SW 1271 (cell line): Measurements from ENCODE around the gene IKZF1.

Source experiments
- DNase-seq, 2 experiments: peaks; one replicate each; lab custom pipeline; 2025; lab: John Stamatoyannopoulos, UW

IKZF1 gene

GRCh38 chr7:50283731-50284130 lies 20.8 kb upstream of the IKZF1 start:
- no peak for DNase-seq

GRCh38 chr7:50284296-50284695 lies 20.2 kb upstream of the IKZF1 start:
- no peak for DNase-seq

- DNase-seq = no peak
Observed at GRCh38 chr7:50285269-50285668, 19.2 kb upstream of the IKZF1 start.

DNA sequence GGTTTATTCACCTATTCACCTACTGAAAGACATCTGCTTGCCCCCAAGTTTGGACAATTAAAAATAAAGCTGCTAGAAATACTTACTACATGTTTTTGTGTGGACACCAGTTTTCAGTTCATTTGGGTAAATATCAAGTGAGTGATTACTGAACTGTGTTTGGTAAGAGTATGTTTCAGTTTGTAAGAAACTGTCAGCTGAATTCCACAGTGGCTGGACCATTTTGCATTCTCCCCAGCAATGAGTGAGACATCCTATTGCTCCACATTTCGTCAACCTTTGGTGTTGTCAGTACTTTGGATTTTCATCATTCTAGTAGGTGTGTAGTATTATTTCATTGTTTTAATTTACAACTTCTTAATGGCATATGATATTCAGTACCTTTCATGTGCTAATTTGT lies 17.4 kb upstream of the IKZF1 start:
- DNase-seq = no peak

GRCh38 chr7:50292165-50292757 lies 12.3 kb upstream of the IKZF1 start:
- no peak for DNase-seq

DNA sequence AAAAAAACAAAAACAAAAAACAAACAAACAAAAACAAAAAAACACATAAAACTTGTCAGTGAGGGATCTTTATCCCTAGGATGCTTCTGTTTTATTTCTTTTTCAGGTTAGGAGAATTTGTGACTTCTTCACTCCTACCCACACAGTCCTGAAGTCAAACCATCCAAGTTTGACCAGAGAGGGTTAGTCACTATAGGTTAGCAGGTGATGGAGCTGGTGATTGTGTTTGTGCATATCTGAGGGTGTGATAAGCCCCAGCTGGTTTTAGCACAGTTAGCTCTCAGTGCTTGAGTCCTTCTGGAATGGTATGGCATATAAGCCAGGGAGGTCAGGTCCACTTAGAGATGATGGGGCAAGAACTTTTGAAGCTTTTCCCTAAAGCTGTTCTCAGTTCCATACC lies 11.8 kb upstream of the IKZF1 start:
- no peak for DNase-seq

DNA sequence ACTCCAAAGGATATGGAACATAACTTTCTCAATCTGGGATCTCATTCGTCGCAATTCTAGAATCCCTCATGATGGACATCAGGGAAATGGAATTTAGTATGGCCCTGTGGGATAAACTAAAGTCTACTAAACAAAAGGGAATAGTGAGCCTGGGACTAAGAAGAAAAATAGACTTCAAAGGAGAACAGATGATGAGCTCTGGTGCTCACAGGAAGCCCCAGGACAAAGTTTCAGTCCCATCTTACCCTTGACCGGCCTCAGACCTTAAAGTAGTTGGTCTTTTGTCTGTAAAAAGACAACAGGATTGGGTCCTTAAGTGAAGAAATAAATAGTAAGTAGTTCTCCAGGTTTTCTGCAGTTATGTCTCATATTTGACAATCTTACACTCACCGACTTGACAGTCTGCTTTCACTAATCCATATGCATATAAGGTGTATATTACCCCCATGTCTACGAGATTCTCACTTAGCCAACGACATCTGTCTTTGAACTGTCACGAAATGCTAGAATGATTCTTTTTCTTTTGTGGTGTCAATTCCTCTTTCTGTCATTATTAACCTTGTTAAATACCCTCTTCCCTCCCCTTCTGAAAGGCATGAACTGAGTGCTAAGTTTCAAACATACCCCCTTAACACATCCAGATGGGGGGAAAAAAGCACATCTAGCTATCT lies 10.9 kb upstream of the IKZF1 start:
- DNase-seq = no peak

GRCh38 chr7:50295133-50295532 lies 9.4 kb upstream of the IKZF1 start:
- DNase-seq = no peak

- DNase-seq = no peak
Observed at GRCh38 chr7:50296799-50297198, 7.7 kb upstream of the IKZF1 start.

GRCh38 chr7:50298811-50299562 lies 5.5 kb upstream of the IKZF1 start:
- no peak for DNase-seq

- no peak for DNase-seq
Observed at GRCh38 chr7:50300336-50300735, 4.2 kb upstream of the IKZF1 start.

GRCh38 chr7:50302486-50303334 lies 1.8 kb upstream of the IKZF1 start:
- no peak for DNase-seq

DNA sequence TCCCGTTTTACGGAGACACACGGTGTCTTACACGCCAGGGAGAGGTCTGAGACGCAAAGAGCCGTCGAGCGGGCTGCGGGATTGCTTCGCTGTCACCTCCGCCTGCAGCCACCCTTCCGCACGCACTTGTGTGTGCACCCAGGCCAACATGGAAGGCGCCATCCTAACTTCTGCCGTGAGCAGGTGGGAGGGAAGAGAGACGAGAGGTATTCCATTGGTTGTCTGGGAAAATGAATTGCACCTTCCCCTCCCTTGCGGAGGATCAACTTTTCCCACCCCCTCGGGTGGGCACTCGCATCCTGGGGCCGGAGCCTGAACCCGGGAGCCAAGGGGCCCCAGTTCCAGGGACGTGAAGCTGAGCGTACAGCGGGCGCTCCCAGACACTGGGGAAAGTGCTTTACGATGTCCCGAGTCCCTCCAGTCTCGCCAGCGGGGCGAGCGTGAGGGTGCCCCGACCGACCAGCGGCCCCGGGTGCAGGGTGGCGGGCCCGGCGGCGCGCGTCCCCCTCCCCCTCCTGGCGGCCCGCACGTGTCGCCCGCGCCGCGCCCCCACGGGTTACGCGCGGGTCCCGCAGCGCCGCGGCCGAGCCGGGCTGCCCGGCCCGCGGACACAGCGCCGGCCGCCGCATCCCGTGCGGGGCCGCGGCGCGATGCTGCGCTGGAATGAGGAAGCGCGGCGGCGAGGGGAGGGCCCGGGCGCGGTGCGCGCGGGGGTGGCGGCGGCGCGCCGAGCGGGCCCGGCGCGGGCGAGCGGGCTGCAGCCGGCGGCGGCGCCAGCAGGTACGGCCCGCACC lies 984 bp upstream of the IKZF1 start:
- DNase-seq = no peak

DNA sequence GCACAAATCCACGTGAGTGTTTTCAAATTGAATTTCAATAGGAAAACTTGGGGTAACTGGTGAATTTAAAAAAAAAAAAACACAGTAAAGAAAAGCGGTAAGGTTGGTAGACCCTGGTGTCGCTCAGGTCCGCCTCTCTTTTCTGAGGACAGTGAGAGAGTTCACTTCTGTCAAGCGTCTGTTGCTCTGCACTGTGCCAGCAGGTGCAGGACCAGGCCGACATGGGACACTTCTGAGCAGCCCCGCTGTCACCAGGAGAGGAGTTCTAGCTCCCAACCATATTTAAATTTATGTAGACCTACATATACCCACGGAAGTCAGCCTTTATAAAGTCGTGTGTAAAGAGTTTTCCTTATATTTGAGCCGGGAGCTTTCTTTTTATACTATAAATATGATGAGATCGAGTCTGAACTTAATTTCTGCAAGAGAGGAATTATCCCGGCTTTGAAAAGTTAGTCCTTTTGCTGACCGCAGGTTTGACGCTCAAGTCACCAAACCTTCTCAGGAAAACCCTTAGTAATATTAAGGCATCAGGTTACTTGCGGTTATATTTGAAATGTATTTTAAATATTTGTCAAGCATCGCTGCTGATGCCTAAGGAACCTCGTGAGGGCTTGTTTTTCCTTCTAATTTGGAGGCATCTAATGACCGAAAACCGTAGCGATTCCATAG lies 531 bp downstream of the IKZF1 start:
- DNase-seq = no peak

GRCh38 chr7:50305583-50306493 lies 1.3 kb downstream of the IKZF1 start:
- no peak for DNase-seq

- no peak for DNase-seq
Observed at GRCh38 chr7:50306494-50307367, 2.2 kb downstream of the IKZF1 start.

DNA sequence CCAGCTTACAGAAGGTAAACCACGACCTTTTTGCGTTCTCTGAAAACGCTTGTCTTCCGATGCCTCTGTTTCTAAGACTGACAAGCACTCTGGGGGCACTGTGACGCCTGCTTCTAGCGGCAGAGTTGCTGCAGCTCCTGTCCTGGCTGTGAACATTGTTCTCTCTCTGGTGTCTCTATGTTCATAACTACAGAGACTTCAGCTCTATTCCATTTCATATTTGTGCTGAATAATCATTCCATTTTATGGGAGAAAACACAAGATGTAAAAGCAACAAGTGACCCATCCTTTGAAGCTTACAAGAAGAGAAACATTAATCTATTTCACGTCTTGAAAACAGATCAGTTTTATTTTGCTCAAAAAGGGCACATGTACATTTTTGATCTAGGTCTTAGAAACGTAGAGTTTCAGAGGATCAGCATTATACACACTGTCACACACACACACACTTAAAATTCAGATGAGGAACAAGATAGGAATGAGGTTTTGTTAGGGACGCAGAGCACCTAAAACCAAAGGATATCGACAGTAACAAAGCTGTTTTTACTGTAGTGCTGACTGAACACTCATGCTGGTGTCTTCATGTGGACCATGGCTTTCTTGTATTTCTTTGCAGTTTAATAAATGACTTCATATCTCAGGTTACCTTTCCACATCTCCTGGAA lies 3.0 kb downstream of the IKZF1 start:
- no peak for DNase-seq

DNA sequence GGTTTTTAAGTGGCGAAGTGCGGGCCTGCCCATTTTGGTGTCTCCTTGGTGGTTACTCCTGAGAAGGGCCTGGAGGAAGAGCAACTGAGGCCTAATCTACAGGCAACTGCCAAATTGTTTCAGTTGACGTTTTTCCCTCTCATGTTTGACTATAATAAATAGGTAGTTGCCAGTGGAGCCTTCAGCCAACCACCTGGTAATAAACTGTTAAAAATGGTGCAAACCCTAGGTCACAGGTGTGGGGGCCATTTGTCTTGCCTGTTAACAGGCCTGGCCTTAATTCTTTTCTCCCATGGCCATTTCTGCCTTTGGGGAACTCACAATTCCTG lies 3.7 kb downstream of the IKZF1 start:
- DNase-seq = no peak
